GM12878 (cell line): Measurements from ENCODE around the gene SEMA4D. TPM values are rescaled to one million over a fixed set of nuclear protein-coding genes. Genes with fewer than 3 reads are reported as not detected.

Source experiments
- ATAC-seq: fragments of 200-7000 bp; cut with Tn5 transposase; 3 replicates; pipeline ENCODE4 v1.9.1; 2020; ENCODE audit warnings: mild to moderate bottlenecking, moderate library complexity
- BruUV-seq: library from RNA; stranded (reverse); fragments of 400-500 nt; replicated peaks from 2 replicates; lab custom pipeline; 2021; lab: Mats Ljungman, UMichigan
- CTCF ChIA-PET: fragments of 300-600 bp; sonication (Branson Sonifier 250); formaldehyde crosslinking; extraction: SDS; loops from one replicate; lab custom pipeline; 2021; ENCODE audit warnings: inconsistent platforms; lab: Yijun Ruan, JAX
- POLR2A ChIA-PET: fragments of 350-600 bp; formaldehyde crosslinking; extraction: SDS; loops from one replicate; lab custom pipeline; 2021; ENCODE audit warnings: inconsistent platforms; lab: Charles Lee
- RAD21 ChIA-PET: fragments of 300-600 bp; sonication (Branson Sonifier 250); formaldehyde crosslinking; loops from one replicate; lab custom pipeline; 2023; ENCODE audit warnings: antibody characterized with exemption; ENCODE audit not compliant: unreplicated experiment; lab: Charles Lee
- SMC1A ChIA-PET: fragments of 300-600 bp; sonication (Branson Sonifier 250); formaldehyde crosslinking; loops from one replicate; lab custom pipeline; 2023; ENCODE audit not compliant: unreplicated experiment, uncharacterized antibody; lab: Charles Lee
- DNase-seq: peaks from one replicate; pipeline ENCODE4 v3.0.0-alpha.2; 2011; ENCODE audit warnings: low read depth, low spot score
- FAIRE-seq: peaks from 3 replicates; lab custom pipeline; 2011; peaks lifted over from hg19 to GRCh38; lab: Jason Lieb, UNC
- H2AFZ ChIP-seq: 2 replicates; pipeline ENCODE4 v1.6.0; 2011; ENCODE audit warnings: low read depth, low read length, control low read depth; ENCODE audit not compliant: control insufficient read depth
- H3K27ac ChIP-seq: 2 replicates; pipeline ENCODE4 v1.5.1; 2011; ENCODE audit warnings: control low read depth; ENCODE audit not compliant: control insufficient read depth, insufficient read depth
- H3K27me3 ChIP-seq, 2 experiments: replicated peaks in 1 of 2; 2 replicates each; pipeline versions ENCODE4 v1.6.0 to v1.6.1; 2011; ENCODE audit warnings: low read length in 1 of 2; ENCODE audit not compliant: control insufficient read depth in 2 of 2, insufficient read depth in 2 of 2
- H3K36me3 ChIP-seq, 2 experiments: 2 replicates each; pipeline ENCODE4 v1.5.1; 2011; ENCODE audit warnings: low read length in 1 of 2; ENCODE audit not compliant: control insufficient read depth in 2 of 2, insufficient read depth in 2 of 2
- H3K4me1 ChIP-seq: 2 replicates; pipeline ENCODE4 v1.6.1; 2011; ENCODE audit warnings: mild to moderate bottlenecking, low read length, moderate library complexity, mixed read lengths; ENCODE audit not compliant: control insufficient read depth, insufficient read depth
- H3K4me2 ChIP-seq: 2 replicates; pipeline ENCODE4 v1.6.0; 2011; ENCODE audit warnings: control low read depth; ENCODE audit not compliant: control insufficient read depth, insufficient read depth
- H3K4me3 ChIP-seq: fragments of 200-600 bp; sonication (generic); 2 replicates; pipeline ENCODE4 v1.5.1; 2016
- H3K79me2 ChIP-seq: 2 replicates; pipeline ENCODE4 v1.6.0; 2011; ENCODE audit warnings: low read length; ENCODE audit not compliant: control insufficient read depth, insufficient read depth
- H3K9ac ChIP-seq: 2 replicates; pipeline ENCODE4 v1.8.0; 2011; ENCODE audit warnings: low read length, control low read depth, mixed read lengths; ENCODE audit not compliant: control insufficient read depth, insufficient read depth
- H3K9me3 ChIP-seq: replicated peaks from 3 replicates; pipeline ENCODE4 v1.5.1; 2011; ENCODE audit warnings: mild to moderate bottlenecking, low read length; ENCODE audit not compliant: control insufficient read depth, insufficient read depth
- H4K20me1 ChIP-seq: 2 replicates; pipeline ENCODE4 v1.6.0; 2011; ENCODE audit not compliant: control insufficient read depth, insufficient read depth
- CREM ChIP-seq: IDR thresholded peaks from 2 replicates; pipeline ENCODE4 v1.6.1; 2014; ENCODE audit warnings: antibody characterized with exemption, low read depth
- EP300 ChIP-seq, 2 experiments: fragments of 150-350 bp in 1 of 2; IDR thresholded peaks; 2 replicates each; pipeline ENCODE4 v1.6.1; 2011 to 2012; ENCODE audit warnings: low read depth in 2 of 2, low read length in 2 of 2, borderline replicate concordance in 1 of 2, improper control_type of control experiment in 1 of 2, inconsistent platforms in 1 of 2; ENCODE audit not compliant: control insufficient read depth in 1 of 2
- EZH2 ChIP-seq: IDR thresholded peaks from 2 replicates; pipeline ENCODE4 v1.6.1; 2012; ENCODE audit warnings: low read depth, mild to moderate bottlenecking, control low read depth, inconsistent platforms, low read length, borderline replicate concordance; ENCODE audit not compliant: control insufficient read depth
- FOS ChIP-seq: IDR thresholded peaks from 3 replicates; pipeline ENCODE4 v1.6.1; 2011; ENCODE audit warnings: borderline replicate concordance; ENCODE audit not compliant: insufficient read length; ENCODE audit errors: extremely low read depth
- GABPA ChIP-seq: IDR thresholded peaks from 2 replicates; pipeline ENCODE4 v1.6.1; 2014; ENCODE audit warnings: antibody characterized with exemption, low read depth, mild to moderate bottlenecking, inconsistent platforms
- HDAC2 ChIP-seq: fragments of 200-600 bp; sonication (generic); IDR thresholded peaks from 2 replicates; pipeline ENCODE4 v1.6.1; 2017
- KLF5 ChIP-seq: fragments of 450-650 bp; IDR thresholded peaks from 2 replicates; pipeline ENCODE4 v1.6.1; 2014; ENCODE audit warnings: mild to moderate bottlenecking; ENCODE audit not compliant: partially characterized antibody
- MEF2B ChIP-seq: fragments of 450-650 bp; IDR thresholded peaks from 2 replicates; pipeline ENCODE4 v1.6.1; 2018; ENCODE audit warnings: mild to moderate bottlenecking, moderate library complexity; ENCODE audit not compliant: partially characterized antibody, poor library complexity, severe bottlenecking
- NFIC ChIP-seq: IDR thresholded peaks from 2 replicates; pipeline ENCODE4 v1.6.1; 2012; ENCODE audit warnings: low read depth, mild to moderate bottlenecking, inconsistent platforms, low read length, moderate library complexity
- TCF12 ChIP-seq: IDR thresholded peaks from 2 replicates; pipeline ENCODE4 v1.6.1; 2011; ENCODE audit warnings: low read depth, mild to moderate bottlenecking, low read length
- WGBS: methylation state at CpG from one replicate; pipeline ENCODE4 v1.1.6; 2016; ENCODE audit warnings: low lambda C conversion rate; ENCODE audit not compliant: insufficient replicate concordance, insufficient coverage; ENCODE audit errors: missing lambda C conversion rate; 5-methylcytosine and 5-hydroxymethylcytosine counted together
- in situ Hi-C: fragments of 300-500 bp; cut with MboI; formaldehyde crosslinking; loops from 9 replicates; pipeline ENCODE4 v1.14.3; 2018; ENCODE audit warnings: mixed read lengths
- intact Hi-C: fragments of 100-400 bp; cut with micrococcal nuclease; formaldehyde crosslinking; loops from one replicate; pipeline ENCODE4 v1.14.2; 2022; ENCODE audit not compliant: unreplicated experiment
- polyA plus RNA-seq, 11 experiments: library from polyadenylated mRNA; depleted of rRNA in 4 of 11; unstranded in 6 of 11; stranded (reverse) in 5 of 11; fragments of >200 nt; fragmentation: Nextera tagmentation in 4 of 11; fragmentation: Illumina TruSeq in 1 of 11; extraction: Ambion mirVana in 4 of 11; extraction: Trizol in 1 of 11; gene quantifications; 1 replicate in 1 of 11; 2 replicates in 10 of 11; pipeline versions ENCODE4 v1.2.1 to v1.2.3, GENCODE V29; 2011 to 2016; ENCODE audit warnings: inconsistent platforms in 2 of 11, missing spikeins in 2 of 11, low read depth in 1 of 11
- total RNA-seq, 4 experiments: library from RNA; depleted of rRNA in 3 of 4; stranded (reverse); fragments of >200 nt in 3 of 4; fragmentation: Illumina TruSeq in 1 of 4; extraction: Trizol in 1 of 4; gene quantifications; 2 replicates each; pipeline versions ENCODE4 v1.2.1 to v1.2.3, GENCODE V29; 2013 to 2021
- TF ChIP-seq, protein P1 (sequence below): fragments of 450-650 bp; formaldehyde crosslinking; IDR thresholded peaks from 2 replicates; pipeline ENCODE4 v1.4.0; 2022; ENCODE audit warnings: mild to moderate bottlenecking, moderate library complexity
- TF ChIP-seq, protein P2 (sequence below): fragments of 150-350 bp; IDR thresholded peaks from 2 replicates; pipeline ENCODE4 v1.6.1; 2014; ENCODE audit warnings: mild to moderate bottlenecking, low read depth, low read length
- TF ChIP-seq, protein P3 (sequence below): fragments of 450-650 bp; IDR thresholded peaks from 2 replicates; pipeline ENCODE4 v1.6.1; 2016; ENCODE audit warnings: mild to moderate bottlenecking
- TF ChIP-seq, protein P4 (sequence below): IDR thresholded peaks from 2 replicates; pipeline ENCODE4 v1.6.1; 2011; ENCODE audit warnings: low read depth, mild to moderate bottlenecking, low read length, moderate library complexity, borderline replicate concordance; ENCODE audit errors: extremely low read depth

The SEMA4D gene
- total and polyA plus RNA-seq, 10 of the 15 experiments (the other 5 are each of a cell fraction or from before 2014, with no cell fraction given) = 15.1 to 136 (median 39.6) TPM

DNA sequence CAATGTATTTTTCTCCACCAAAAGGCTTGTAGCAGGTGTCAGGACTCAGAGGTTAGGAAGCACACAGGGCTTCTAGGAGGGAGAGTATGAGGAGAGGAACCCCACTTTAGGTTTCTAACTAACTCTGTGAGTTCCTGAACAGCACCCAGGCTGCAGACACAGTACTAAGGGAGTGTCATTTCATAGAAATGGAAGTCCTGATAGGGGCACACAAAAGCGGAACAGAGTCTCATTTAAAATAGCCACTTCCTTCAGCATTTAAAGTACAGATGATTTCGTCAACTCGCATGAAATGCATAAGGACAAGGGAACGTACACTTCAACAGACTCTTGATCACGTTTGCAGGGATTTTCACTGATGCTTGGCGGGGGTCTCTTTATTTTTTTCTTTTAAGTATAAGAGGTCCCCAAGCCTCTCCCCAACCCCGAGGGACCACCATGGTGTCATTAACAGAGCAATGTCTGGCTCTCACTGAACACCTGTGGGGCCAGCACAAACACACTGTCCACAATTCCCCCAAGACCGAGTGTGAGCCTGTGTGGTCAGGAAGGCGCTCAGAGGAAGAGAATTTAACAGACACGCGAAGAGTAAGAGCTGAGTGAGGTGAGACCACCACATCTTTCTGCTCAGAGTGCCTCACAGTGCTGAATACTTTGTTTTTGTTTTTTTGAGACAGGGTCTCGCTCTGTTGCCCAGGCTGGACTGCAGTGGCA lies 97.4 kb downstream of the SEMA4D start:
- BruUV-seq = no TSS peak
- POLR2A ChIA-PET = interaction anchor here (1.0 to 2.3 kb wide), 2 partner anchors 10 to 26 kb away, joined by 4 to 7 read pairs; no protein-coding TSS in a partner anchor
- Histone ChIP-seq H4K20me1 (no peaks in the 10 kb centered on the region), H3K4me3 (peak overlapping the region; percentile 33; the same call in 1 of the 2 replicates), H3K27ac (peak overlapping the region; percentile 72), H3K9ac (peak overlapping the region; percentile 45; the same call in 1 of the 2 replicates), H3K27me3 (no peaks in the 10 kb centered on the region), H3K4me1 (peaks cover 39% of the 10 kb centered on the region), H3K4me2 (peak overlapping the region; percentile 75), H3K9me3 (no peaks in the 10 kb centered on the region), H3K79me2 (peaks cover 9% of the 10 kb centered on the region), H3K36me3 (peaks cover 45 to 50% of the 10 kb centered on the region in 2 experiments), H2AFZ (no peak overlapping the region)
- RAD21 ChIA-PET = interaction anchor here (0.7 to 2.2 kb wide), 6 partner anchors 10 to 705 kb away, joined by 3 to 16 read pairs (median 7); no protein-coding TSS in a partner anchor
- SMC1A ChIA-PET = interaction anchor here (0.7 to 4.1 kb wide), 9 partner anchors 10 to 150 kb away, joined by 3 to 25 read pairs (median 5); no protein-coding TSS in a partner anchor
- DNase-seq (no peak), ATAC-seq (peak; percentile 93), FAIRE-seq (peak; percentile 62)
- CTCF ChIA-PET = interaction anchor here (1.0 to 2.1 kb wide), 7 partner anchors 10 to 164 kb away, joined by 3 to 11 read pairs (median 6); no protein-coding TSS in a partner anchor
- intact Hi-C loops (loop anchor here (1.0 kb wide), 1 partner anchor 26 kb away; no protein-coding TSS in a partner anchor), in situ Hi-C loops (no loop called here)
- 4% methylated on average over 12 of the region's 12 CpGs for WGBS
- peak; percentile 36; the same call in 1 of the 2 replicates for TF ChIP-seq NFIC
- no peak for TF ChIP-seq HDAC2
- TF ChIP-seq MEF2B = peak; percentile 89
- TF ChIP-seq KLF5 = no peak
- TF ChIP-seq EZH2 = no peak
- TF ChIP-seq, protein P1, sequence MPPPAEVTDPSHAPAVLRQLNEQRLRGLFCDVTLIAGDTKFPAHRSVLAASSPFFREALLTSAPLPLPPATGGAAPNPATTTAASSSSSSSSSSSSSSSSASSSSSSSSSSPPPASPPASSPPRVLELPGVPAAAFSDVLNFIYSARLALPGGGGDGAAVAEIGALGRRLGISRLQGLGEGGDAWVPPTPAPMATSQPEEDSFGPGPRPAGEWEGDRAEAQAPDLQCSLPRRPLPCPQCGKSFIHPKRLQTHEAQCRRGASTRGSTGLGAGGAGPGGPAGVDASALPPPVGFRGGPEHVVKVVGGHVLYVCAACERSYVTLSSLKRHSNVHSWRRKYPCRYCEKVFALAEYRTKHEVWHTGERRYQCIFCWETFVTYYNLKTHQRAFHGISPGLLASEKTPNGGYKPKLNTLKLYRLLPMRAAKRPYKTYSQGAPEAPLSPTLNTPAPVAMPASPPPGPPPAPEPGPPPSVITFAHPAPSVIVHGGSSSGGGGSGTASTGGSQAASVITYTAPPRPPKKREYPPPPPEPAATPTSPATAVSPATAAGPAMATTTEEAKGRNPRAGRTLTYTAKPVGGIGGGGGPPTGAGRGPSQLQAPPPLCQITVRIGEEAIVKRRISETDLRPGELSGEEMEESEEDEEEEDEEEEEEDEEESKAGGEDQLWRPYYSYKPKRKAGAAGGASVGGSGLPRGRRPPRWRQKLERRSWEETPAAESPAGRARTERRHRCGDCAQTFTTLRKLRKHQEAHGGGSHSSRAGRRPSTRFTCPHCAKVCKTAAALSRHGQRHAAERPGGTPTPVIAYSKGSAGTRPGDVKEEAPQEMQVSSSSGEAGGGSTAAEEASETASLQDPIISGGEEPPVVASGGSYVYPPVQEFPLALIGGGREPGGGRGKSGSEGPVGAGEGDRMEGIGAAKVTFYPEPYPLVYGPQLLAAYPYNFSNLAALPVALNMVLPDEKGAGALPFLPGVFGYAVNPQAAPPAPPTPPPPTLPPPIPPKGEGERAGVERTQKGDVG (CRISPR knock-in tag) = no peak
- no peak for TF ChIP-seq FOS
- TF ChIP-seq, protein P2, sequence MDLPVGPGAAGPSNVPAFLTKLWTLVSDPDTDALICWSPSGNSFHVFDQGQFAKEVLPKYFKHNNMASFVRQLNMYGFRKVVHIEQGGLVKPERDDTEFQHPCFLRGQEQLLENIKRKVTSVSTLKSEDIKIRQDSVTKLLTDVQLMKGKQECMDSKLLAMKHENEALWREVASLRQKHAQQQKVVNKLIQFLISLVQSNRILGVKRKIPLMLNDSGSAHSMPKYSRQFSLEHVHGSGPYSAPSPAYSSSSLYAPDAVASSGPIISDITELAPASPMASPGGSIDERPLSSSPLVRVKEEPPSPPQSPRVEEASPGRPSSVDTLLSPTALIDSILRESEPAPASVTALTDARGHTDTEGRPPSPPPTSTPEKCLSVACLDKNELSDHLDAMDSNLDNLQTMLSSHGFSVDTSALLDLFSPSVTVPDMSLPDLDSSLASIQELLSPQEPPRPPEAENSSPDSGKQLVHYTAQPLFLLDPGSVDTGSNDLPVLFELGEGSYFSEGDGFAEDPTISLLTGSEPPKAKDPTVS = no peak
- TF ChIP-seq CREM = peak; percentile 29; the same call in 1 of the 2 replicates
- TF ChIP-seq, protein P3, sequence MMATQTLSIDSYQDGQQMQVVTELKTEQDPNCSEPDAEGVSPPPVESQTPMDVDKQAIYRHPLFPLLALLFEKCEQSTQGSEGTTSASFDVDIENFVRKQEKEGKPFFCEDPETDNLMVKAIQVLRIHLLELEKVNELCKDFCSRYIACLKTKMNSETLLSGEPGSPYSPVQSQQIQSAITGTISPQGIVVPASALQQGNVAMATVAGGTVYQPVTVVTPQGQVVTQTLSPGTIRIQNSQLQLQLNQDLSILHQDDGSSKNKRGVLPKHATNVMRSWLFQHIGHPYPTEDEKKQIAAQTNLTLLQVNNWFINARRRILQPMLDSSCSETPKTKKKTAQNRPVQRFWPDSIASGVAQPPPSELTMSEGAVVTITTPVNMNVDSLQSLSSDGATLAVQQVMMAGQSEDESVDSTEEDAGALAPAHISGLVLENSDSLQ = peak; percentile 12; the same call in 1 of the 2 replicates
- peak in 1 of 2 experiments; percentile 28; a peak in 1 of 4 replicates for TF ChIP-seq EP300 (IDR thresholded peaks at IDR 0.05; ENCODE audit: borderline replicate concordance in 1 of 2, control insufficient read depth in 1 of 2, low read depth in 2 of 2, low read length in 2 of 2)
- peak; percentile 78; the same call in 1 of the 2 replicates for TF ChIP-seq TCF12
- TF ChIP-seq, protein P4, sequence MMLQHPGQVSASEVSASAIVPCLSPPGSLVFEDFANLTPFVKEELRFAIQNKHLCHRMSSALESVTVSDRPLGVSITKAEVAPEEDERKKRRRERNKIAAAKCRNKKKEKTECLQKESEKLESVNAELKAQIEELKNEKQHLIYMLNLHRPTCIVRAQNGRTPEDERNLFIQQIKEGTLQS = no peak
- peak; percentile 48; the same call in 1 of the 2 replicates for TF ChIP-seq GABPA
